ENCODE measurements around the gene EXT2. TPM values are rescaled to one million over a fixed set of nuclear protein-coding genes. Genes with fewer than 3 reads are reported as not detected.

The EXT2 gene
- total and polyA plus RNA-seq, 10 of the 15 experiments (the other 5 are each of a cell fraction or from before 2014, with no cell fraction given): 3.8 to 31.4 (median 17.9) TPM

GRCh38 chr11:44138980-44139379 is 43.5 kb downstream of the EXT2 start:
- Histone ChIP-seq H2AFZ (ENCODE audit: control insufficient read depth, low read depth, low read length) (no peak overlapping the region), H3K79me2 (ENCODE audit: control insufficient read depth, insufficient read depth, low read length) (no peaks in the 10 kb centered on the region), H3K9ac (ENCODE audit: control insufficient read depth, insufficient read depth, low read length) (no peak overlapping the region), H3K27me3 (replicated peaks in 1 of 2; ENCODE audit: control insufficient read depth in 2 of 2, insufficient read depth in 2 of 2, low read length in 1 of 2) (no peaks in the 10 kb centered on the region), H3K9me3 (replicated peaks; ENCODE audit: control insufficient read depth, insufficient read depth, low read length) (no peaks in the 10 kb centered on the region), H3K4me2 (ENCODE audit: control insufficient read depth, insufficient read depth) (no peak overlapping the region), H3K4me3 (no peak overlapping the region), H3K4me1 (ENCODE audit: control insufficient read depth, insufficient read depth, low read length) (no peaks in the 10 kb centered on the region), H3K27ac (ENCODE audit: control insufficient read depth, insufficient read depth) (no peak overlapping the region), H3K36me3 (ENCODE audit: control insufficient read depth in 2 of 2, insufficient read depth in 2 of 2, low read length in 1 of 2) (no peaks in the 10 kb centered on the region), H4K20me1 (ENCODE audit: control insufficient read depth, insufficient read depth) (no peaks in the 10 kb centered on the region)
- 92% methylated on average over 1 of the region's 2 CpGs for WGBS (ENCODE audit: insufficient coverage, insufficient replicate concordance, low lambda C conversion rate, missing lambda C conversion rate)
- ChIA-PET CTCF (interaction anchor here (0.8 to 2.4 kb wide), 4 partner anchors 9 to 1257 kb away, joined by 3 to 9 read pairs (median 3); partner anchors contain the start of gene EXT2), SMC1A (ENCODE audit: uncharacterized antibody, unreplicated experiment) (interaction anchor here (0.6 to 1.2 kb wide), 5 partner anchors 21 to 1828 kb away, joined by 3 to 4 read pairs (median 3); no protein-coding TSS in a partner anchor), POLR2A (interaction anchor here (0.7 to 0.8 kb wide), 2 partner anchors 22 to 24 kb away, joined by 3 read pairs; no protein-coding TSS in a partner anchor), RAD21 (ENCODE audit: unreplicated experiment) (no interaction called here)
- intact Hi-C loops (cut with micrococcal nuclease; ENCODE audit: unreplicated experiment): no loop called here
- BruUV-seq (replicated peaks): no TSS peak
- ATAC-seq (no peak), FAIRE-seq (no peak), DNase-seq (ENCODE audit: low read depth, low spot score) (no peak)
- no peak for TF ChIP-seq SMAD5 (IDR thresholded peaks at IDR 0.05; ENCODE audit: low read depth)
- TF ChIP-seq STAT3 (IDR thresholded peaks at IDR 0.05; ENCODE audit: low read depth, low read length): no peak
- no peak for TF ChIP-seq WRNIP1 (IDR thresholded peaks at IDR 0.05; ENCODE audit: borderline replicate concordance, low read depth, low read length)
- TF ChIP-seq ZBTB11 (CRISPR knock-in tag; IDR thresholded peaks at IDR 0.05): no peak
- no peak for TF ChIP-seq MYC (IDR thresholded peaks at IDR 0.05; ENCODE audit: insufficient read depth, insufficient read length, insufficient replicate concordance, low read length, severe bottlenecking)
- TF ChIP-seq E2F4 (IDR thresholded peaks at IDR 0.05; ENCODE audit: low read depth, low read length): no peak
- no peak for TF ChIP-seq TARDBP (IDR thresholded peaks at IDR 0.05; ENCODE audit: borderline replicate concordance)
- no peak for TF ChIP-seq SKIL (IDR thresholded peaks at IDR 0.05; ENCODE audit: low read depth, poor library complexity, severe bottlenecking)
- no peak for TF ChIP-seq CHD1 (IDR thresholded peaks at IDR 0.05; ENCODE audit: low read depth, low read length)
- no peak for TF ChIP-seq E2F8 (IDR thresholded peaks at IDR 0.05; ENCODE audit: low read depth, partially characterized antibody)
- in situ Hi-C loops (cut with MboI): no loop called here

Measured in GM12878 (cell line).